Hepatocyte (in vitro differentiated cells): ENCODE results near the gene DLEC1.

Source experiments
- EZH2 ChIP-seq: fragments of 200-600 bp; sonication (generic); IDR thresholded peaks from 2 replicates; pipeline ENCODE4 v1.6.1; 2016; ENCODE audit warnings: antibody characterized with exemption, mild to moderate bottlenecking, borderline replicate concordance
- TF ChIP-seq, protein P1 (sequence below): fragments of 200-600 bp; sonication (generic); IDR thresholded peaks from 2 replicates; pipeline ENCODE4 v1.5.1; 2016; ENCODE audit warnings: antibody characterized with exemption, mild to moderate bottlenecking; ENCODE audit not compliant: poor library complexity

DNA sequence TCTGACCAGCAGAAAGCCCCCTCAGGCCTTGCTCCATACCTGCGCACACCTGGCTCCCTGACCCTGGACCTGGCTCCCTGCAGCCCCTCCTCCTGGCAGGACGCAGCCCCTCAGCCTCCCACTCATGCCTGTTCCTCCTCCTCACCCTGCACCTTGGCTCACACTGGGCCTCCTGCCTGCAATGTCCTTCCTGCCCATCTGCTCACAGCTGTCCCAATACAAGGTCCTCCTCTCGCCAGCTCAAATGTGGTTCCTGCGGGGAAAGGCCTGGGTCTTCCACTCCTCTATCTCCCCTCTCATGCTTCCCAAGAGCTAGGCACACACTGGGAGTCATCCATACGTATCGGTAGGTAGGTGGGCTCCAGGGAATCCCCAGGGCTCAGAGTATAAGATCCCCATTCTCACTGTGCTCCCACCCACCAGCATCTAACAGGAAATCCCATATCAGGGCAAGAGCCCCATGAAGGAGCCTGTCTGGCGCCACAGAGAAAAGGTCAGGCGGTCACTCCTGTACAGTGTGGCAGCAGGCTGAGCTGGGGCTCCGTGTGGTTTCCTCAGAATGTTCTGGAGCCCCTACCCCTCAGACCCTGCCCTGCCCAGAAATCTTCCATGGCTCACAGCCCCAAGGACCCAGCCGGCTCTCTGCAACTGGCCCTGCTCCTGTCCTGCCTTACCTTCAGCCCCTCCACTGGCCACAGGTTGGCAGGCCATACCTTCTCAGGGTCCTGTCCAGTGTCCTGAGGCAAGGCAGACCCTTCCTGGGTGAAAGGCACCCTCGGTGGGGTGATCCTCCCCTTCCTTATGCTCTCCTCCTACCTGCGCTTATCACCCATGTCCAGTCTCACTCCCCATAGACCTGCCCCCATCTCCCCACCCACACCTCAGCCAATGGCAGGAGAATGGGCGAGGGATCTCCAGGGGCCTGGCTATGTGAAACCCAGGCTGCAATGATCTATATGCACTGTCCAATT is 20.4 kb upstream of the DLEC1 start:
- TF ChIP-seq, protein P1, sequence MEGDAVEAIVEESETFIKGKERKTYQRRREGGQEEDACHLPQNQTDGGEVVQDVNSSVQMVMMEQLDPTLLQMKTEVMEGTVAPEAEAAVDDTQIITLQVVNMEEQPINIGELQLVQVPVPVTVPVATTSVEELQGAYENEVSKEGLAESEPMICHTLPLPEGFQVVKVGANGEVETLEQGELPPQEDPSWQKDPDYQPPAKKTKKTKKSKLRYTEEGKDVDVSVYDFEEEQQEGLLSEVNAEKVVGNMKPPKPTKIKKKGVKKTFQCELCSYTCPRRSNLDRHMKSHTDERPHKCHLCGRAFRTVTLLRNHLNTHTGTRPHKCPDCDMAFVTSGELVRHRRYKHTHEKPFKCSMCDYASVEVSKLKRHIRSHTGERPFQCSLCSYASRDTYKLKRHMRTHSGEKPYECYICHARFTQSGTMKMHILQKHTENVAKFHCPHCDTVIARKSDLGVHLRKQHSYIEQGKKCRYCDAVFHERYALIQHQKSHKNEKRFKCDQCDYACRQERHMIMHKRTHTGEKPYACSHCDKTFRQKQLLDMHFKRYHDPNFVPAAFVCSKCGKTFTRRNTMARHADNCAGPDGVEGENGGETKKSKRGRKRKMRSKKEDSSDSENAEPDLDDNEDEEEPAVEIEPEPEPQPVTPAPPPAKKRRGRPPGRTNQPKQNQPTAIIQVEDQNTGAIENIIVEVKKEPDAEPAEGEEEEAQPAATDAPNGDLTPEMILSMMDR, result no peak
- no peak for TF ChIP-seq EZH2
